A673 (cell line): ENCODE results near the gene ZFP3. TPM values are rescaled to one million over a fixed set of nuclear protein-coding genes. Genes with fewer than 3 reads are reported as not detected.
"Not testable (repeated sequence)": the region's sequence is repeated elsewhere in the genome, so short reads cannot be mapped to it uniquely, and the experiment has no call there.

Experiments used
- BruUV-seq: library from RNA; stranded (reverse); fragments of 400-500 nt; replicated peaks from 2 replicates; lab custom pipeline; 2021; lab: Mats Ljungman, UMichigan
- CTCF ChIA-PET: fragments of 300-600 bp; sonication (Branson Sonifier 250); formaldehyde crosslinking; loops from one replicate; lab custom pipeline; 2022; ENCODE audit warnings: antibody characterized with exemption; lab: Charles Lee
- POLR2A ChIA-PET: fragments of 300-600 bp; sonication (Branson Sonifier 250); formaldehyde crosslinking; loops from one replicate; lab custom pipeline; 2022; ENCODE audit warnings: antibody characterized with exemption; ENCODE audit not compliant: low non-redundant PET; lab: Charles Lee
- DNase-seq: peaks from one replicate; pipeline ENCODE4 v3.0.0-alpha.2; 2015; ENCODE audit warnings: low spot score
- H3K27ac ChIP-seq: fragments of 200-600 bp; sonication (generic); 2 replicates; pipeline ENCODE4 v1.5.1; 2016; ENCODE audit warnings: mixed run types, low read depth, mild to moderate bottlenecking, mixed read lengths, antibody characterized with exemption, low read length; ENCODE audit not compliant: poor library complexity, severe bottlenecking
- H3K27me3 ChIP-seq: fragments of 200-600 bp; sonication (generic); replicated peaks from 2 replicates; pipeline ENCODE4 v1.6.1; 2017; ENCODE audit warnings: mixed run types, low read depth, mild to moderate bottlenecking, mixed read lengths, antibody characterized with exemption, low read length; ENCODE audit not compliant: insufficient read depth, poor library complexity
- H3K36me3 ChIP-seq: fragments of 200-600 bp; sonication (generic); 2 replicates; pipeline ENCODE4 v1.6.1; 2016; ENCODE audit warnings: mixed run types, mild to moderate bottlenecking, mixed read lengths, antibody characterized with exemption, low read length; ENCODE audit not compliant: insufficient read depth, poor library complexity, severe bottlenecking
- H3K4me1 ChIP-seq: fragments of 200-600 bp; sonication (generic); 2 replicates; pipeline ENCODE4 v1.6.1; 2017; ENCODE audit warnings: mixed run types, mild to moderate bottlenecking, mixed read lengths, antibody characterized with exemption, low read length; ENCODE audit not compliant: insufficient read depth, poor library complexity, severe bottlenecking
- H3K4me3 ChIP-seq: fragments of 200-600 bp; sonication (generic); 2 replicates; pipeline ENCODE4 v1.5.1; 2016; ENCODE audit warnings: low read depth, mixed run types, mild to moderate bottlenecking, mixed read lengths, low read length; ENCODE audit not compliant: poor library complexity, severe bottlenecking
- H3K9me3 ChIP-seq: fragments of 200-600 bp; sonication (generic); 2 replicates; pipeline ENCODE4 v1.6.1; 2016; ENCODE audit warnings: mixed run types, low read depth, mild to moderate bottlenecking, mixed read lengths, antibody characterized with exemption, low read length; ENCODE audit not compliant: poor library complexity, severe bottlenecking
- EZH2 ChIP-seq: fragments of 200-600 bp; sonication (generic); IDR thresholded peaks from 2 replicates; pipeline ENCODE4 v1.6.1; 2017; ENCODE audit warnings: borderline replicate concordance, low read depth, mild to moderate bottlenecking, mixed read lengths, antibody characterized with exemption, low read length; ENCODE audit not compliant: poor library complexity, severe bottlenecking
- intact Hi-C: fragments of 100-400 bp; cut with micrococcal nuclease; formaldehyde crosslinking; loops from one replicate; pipeline ENCODE4 v1.10.0; 2022; ENCODE audit not compliant: unreplicated experiment
- total RNA-seq: library from RNA; stranded (reverse); gene quantifications from 2 replicates; pipeline ENCODE4 v1.2.3, GENCODE V29; 2021
- TF ChIP-seq, protein P1 (sequence below): fragments of 300-800, 200-600 bp; sonication (generic); conservative IDR thresholded peaks from 2 replicates; pipeline ENCODE4 v1.5.1; 2017; ENCODE audit warnings: low read depth, mild to moderate bottlenecking, antibody characterized with exemption, low read length, moderate library complexity, mixed read lengths

Gene ZFP3
- total RNA-seq, 1 experiment from 2014 or later, result 8.4 TPM

DNA sequence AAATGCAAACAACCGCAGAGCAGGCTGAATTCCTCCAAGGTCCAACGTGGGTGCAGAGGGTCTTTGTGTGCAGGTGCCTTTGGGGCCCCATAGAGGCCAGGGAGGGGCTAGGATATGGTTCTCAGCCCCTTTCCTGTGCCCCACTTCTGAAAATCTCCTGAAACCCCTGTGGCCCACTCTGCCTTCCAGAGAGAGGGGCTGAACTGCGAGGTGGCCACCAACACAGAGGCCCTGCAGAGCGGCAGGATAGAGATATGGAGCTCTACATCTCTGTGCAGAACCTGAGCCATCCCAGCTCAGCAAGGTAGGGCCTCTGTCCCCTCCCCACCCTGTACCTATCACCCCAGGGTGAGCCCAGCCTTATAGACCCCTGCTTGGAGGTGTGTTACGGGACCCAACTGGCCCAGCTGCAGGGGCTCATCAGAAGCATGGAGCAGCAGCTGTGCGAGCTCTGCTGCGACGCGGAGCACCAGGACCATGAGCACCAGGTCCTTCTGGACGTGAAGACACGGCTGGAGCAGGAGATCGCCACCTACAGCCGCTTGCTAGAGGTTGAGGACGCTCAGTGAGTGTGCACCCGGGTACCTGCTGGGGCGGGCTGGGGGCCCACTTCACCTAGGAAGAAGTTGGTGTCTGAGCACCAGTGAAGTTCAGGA, 43.0 kb downstream of the ZFP3 start:
- CTCF ChIA-PET, result no interaction called here
- POLR2A ChIA-PET, result no interaction called here
- H3K27ac ChIP-seq, result no peak overlapping the region
- H3K27me3 ChIP-seq, result no peaks in the 10 kb centered on the region
- H3K36me3 ChIP-seq, result no peaks in the 10 kb centered on the region
- no peak overlapping the region for H3K4me3 ChIP-seq
- BruUV-seq, result no TSS peak
- no peak for TF ChIP-seq EZH2
- TF ChIP-seq, protein P1, sequence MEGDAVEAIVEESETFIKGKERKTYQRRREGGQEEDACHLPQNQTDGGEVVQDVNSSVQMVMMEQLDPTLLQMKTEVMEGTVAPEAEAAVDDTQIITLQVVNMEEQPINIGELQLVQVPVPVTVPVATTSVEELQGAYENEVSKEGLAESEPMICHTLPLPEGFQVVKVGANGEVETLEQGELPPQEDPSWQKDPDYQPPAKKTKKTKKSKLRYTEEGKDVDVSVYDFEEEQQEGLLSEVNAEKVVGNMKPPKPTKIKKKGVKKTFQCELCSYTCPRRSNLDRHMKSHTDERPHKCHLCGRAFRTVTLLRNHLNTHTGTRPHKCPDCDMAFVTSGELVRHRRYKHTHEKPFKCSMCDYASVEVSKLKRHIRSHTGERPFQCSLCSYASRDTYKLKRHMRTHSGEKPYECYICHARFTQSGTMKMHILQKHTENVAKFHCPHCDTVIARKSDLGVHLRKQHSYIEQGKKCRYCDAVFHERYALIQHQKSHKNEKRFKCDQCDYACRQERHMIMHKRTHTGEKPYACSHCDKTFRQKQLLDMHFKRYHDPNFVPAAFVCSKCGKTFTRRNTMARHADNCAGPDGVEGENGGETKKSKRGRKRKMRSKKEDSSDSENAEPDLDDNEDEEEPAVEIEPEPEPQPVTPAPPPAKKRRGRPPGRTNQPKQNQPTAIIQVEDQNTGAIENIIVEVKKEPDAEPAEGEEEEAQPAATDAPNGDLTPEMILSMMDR, result no peak
- intact Hi-C loops, result no loop called here
- no peaks in the 10 kb centered on the region for H3K4me1 ChIP-seq
- no peaks in the 10 kb centered on the region for H3K9me3 ChIP-seq
- no peak for DNase-seq

DNA sequence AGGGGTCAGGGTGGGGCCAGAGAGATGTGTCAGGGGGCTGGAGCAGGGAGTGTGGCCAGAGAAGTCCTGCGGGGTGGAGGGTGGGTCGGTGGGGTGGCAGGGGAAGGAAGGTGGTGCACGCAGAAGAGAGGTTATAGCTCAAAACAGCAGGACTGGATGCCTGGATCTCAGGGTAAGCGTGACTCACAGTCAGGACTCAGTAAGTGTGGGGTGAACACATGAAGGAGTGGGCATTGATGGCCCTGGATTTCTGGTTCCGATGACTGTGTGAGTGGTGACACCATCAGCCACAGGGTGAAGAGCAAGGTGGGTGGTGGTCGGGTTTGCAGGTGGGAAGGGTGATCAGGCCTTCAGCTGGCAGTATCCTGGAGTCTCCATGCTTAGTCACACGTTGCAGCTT, 43.8 kb downstream of the ZFP3 start:
- CTCF ChIA-PET, H3K27ac ChIP-seq, H3K27me3 ChIP-seq, BruUV-seq, H3K36me3 ChIP-seq, intact Hi-C loops, H3K4me1 ChIP-seq, H3K9me3 ChIP-seq, DNase-seq: not testable (repeated sequence)
- H3K4me3 ChIP-seq, result peak overlapping the region; percentile 35
- POLR2A ChIA-PET, result interaction anchor here (0.6 kb wide), 1 partner anchor 12 kb away, joined by 5 read pairs; no protein-coding TSS in a partner anchor

DNA sequence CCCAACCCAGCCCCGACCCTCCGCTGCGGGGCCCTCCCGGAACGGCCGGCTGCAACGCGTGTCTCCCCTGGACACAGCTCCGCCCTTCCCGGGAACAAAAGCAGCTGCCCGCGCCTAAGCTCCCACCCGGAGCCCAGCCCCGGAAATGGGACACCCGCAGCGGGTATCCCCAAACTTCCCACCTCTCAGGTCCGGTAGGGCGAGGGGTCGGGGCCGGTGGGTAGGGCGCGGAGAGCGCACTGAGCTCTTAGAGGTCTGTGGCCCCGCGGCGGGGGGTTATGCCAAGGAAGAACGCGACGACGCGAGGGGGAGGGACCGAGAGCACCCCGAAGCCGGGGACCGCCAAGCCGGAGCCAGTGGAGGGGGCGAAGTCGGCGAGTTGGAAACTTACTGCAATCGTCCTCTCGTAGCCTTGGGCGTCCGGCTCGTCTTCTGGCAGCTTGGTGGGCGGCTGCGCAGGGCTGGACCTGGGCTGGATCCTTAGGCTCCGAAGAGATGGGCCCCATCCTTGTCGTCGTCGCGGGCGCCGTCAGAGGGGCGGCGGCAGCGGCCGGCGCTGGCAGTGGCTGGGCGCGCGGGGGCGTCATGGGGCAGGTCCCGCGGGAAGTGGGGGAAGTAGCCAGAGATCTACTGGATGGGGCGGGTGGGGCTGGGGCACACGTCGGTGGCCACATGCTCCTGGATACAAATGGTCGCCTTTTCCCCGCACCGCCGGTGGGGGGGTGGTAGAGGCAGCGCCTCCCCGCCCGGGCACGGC, 44.5 kb downstream of the ZFP3 start:
- DNase-seq, result peak; percentile 21
- no TSS peak for BruUV-seq
- TF ChIP-seq EZH2, result no peak
- TF ChIP-seq, protein P1, result no peak
- ChIA-PET POLR2A (interaction anchor here (0.6 kb wide), 1 partner anchor 11 kb away, joined by 5 read pairs; no protein-coding TSS in a partner anchor), CTCF (no interaction called here)
- intact Hi-C loops, result no loop called here
- Histone ChIP-seq H3K36me3 (no peaks in the 10 kb centered on the region), H3K27me3 (no peaks in the 10 kb centered on the region), H3K27ac (no peak overlapping the region), H3K4me1 (no peaks in the 10 kb centered on the region), H3K9me3 (no peaks in the 10 kb centered on the region), H3K4me3 (peak overlapping the region; percentile 35)
